Measurements from ENCODE around the gene ATXN7L1.
"Not testable (repeated sequence)": the region's sequence is repeated elsewhere in the genome, so short reads cannot be mapped to it uniquely, and the experiment has no call there.

Gene ATXN7L1

DNA sequence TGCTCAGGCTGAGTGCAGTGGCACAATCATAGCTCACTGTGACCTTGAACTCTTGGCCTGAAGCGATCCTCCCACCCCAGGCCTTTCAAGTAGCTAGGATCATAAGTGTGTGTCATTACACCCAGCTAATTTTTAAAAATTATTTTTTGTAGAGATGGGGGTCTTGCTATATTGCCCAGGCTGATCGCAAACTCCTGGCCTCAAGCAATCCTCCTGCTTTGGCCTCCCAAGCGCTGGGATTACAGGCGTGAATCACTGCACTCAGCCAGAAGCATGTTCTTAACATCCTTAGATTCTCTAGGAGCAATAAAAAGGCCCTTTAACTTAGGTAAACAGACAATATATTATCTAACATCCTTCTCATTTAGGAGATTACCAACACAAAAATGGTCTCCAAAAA is 256.8 kb downstream of the ATXN7L1 start:
- no peak for DNase-seq (ENCODE audit: low read depth, low spot score)

DNA sequence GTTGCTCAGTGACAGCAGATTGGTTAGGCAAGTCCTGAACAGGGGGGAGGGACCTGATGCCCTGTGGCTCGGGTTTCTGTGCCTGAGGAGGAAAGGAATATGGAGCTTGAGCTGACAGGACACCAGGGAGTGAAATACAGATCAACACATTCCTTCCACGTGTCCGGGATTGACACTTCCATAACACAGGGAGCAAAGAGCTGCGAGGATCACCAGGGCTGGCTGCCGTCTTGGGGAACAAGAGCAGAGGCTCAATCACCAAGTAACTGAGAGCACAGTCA is 258.4 kb downstream of the ATXN7L1 start:
- DNase-seq (ENCODE audit: low read depth, low spot score) = no peak

GRCh38 chr7:105617280-105618015 is 259.0 kb downstream of the ATXN7L1 start:
- no peak for DNase-seq (ENCODE audit: low read depth, low spot score)

- no peak for DNase-seq (ENCODE audit: low read depth, low spot score)
Observed at GRCh38 chr7:105614341-105614840, 262.0 kb downstream of the ATXN7L1 start.

- no peak for DNase-seq (ENCODE audit: low read depth, low spot score)
Observed at GRCh38 chr7:105613611-105614330, 262.6 kb downstream of the ATXN7L1 start.

- DNase-seq (ENCODE audit: low read depth, low spot score) = no peak
Observed at GRCh38 chr7:105612806-105613205, 263.6 kb downstream of the ATXN7L1 start.

DNA sequence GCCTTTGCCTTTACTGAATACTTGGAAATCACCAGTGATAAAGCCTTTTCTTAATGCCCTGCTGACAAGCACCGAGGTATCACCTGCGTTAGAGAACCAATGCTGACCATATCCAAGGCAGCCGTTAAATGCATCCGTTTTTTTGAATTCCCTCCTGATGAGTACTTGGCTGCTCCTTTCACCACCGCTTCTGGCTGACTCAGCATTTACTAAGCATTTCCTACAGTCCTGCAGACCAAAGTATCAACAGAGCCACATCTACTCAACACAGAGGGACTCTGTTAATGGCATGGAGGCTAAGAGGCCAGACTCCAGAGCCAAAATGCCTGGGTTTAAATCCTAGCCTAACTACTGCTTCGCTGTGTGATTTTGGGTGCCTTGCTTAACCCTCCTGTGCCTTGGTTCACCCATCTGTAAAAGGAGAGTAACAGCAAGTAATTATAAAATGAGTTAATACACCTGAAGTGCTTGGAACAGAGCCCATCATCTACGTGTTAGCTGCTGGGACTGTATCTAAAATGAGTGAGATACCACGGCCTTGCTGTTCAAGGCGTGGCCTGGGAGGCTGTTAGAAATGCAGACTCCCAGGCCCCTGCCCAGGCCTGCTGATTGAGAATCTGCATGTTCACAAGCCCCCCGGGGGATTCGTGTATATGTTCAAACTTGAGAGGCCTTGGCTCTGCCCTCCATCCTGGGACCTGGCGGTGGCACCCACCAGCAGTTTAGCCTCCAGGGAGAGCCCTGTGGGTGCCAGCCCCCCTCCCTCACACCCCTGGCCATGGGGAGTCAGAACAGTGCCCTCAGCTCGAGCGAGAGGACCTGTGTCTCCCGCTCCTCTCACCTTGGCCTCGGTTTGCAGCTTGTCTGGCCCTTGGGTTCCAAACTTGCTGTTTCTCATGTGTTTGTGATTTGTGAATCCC is 264.3 kb downstream of the ATXN7L1 start:
- DNase-seq (ENCODE audit: low read depth, low spot score) = peak; percentile 55

- no peak for DNase-seq (ENCODE audit: low read depth, low spot score)
Observed at GRCh38 chr7:105610165-105610930, 266.1 kb downstream of the ATXN7L1 start.

DNA sequence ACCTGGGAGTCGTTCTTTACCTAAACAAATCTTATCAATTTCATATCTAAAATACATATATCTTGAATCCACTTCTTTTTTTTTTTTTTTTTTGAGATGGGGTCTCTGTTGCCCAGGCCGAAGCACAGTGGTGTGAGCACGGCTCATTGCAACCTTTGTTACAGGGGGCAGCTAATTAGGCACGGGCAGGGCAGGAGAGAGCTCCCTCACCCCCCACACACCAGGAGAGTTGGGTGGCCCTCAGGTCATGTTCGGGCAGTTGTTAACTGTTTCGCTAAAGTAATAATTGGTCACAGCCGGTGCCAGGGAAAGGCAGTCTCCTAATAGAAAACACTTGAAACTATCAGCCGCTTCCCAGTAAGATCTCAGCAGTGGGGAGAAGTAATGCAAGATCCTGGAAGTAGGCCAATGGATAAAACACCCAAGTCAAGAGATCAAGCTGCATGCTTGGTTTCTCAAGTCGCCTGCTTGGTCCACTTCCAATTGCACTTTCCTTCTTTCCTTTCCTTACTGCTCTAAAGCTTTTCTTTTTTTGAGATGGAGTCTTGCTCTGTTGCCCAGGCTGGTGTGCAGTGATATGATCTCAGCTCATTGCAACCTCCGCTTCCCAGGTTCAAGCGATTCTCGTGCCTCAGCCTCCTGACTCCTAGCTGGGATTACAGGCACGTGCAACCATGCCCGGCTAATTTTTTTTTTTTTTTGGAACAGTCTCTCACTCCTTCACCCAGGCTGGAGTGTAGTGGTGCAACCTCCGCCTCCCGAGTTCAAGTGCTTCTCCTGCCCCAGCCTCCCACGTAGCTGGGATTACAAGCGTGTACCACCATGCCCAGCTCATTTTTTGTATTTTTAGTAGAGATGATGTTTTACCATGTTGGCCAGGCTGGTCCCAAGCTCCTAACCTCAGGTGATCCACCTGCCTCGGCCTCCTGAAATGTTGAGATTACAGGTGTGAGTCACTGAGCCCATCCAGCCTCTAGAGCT is 273.8 kb downstream of the ATXN7L1 start:
- peak; percentile 15 for DNase-seq (ENCODE audit: low read depth, low spot score)

DNA sequence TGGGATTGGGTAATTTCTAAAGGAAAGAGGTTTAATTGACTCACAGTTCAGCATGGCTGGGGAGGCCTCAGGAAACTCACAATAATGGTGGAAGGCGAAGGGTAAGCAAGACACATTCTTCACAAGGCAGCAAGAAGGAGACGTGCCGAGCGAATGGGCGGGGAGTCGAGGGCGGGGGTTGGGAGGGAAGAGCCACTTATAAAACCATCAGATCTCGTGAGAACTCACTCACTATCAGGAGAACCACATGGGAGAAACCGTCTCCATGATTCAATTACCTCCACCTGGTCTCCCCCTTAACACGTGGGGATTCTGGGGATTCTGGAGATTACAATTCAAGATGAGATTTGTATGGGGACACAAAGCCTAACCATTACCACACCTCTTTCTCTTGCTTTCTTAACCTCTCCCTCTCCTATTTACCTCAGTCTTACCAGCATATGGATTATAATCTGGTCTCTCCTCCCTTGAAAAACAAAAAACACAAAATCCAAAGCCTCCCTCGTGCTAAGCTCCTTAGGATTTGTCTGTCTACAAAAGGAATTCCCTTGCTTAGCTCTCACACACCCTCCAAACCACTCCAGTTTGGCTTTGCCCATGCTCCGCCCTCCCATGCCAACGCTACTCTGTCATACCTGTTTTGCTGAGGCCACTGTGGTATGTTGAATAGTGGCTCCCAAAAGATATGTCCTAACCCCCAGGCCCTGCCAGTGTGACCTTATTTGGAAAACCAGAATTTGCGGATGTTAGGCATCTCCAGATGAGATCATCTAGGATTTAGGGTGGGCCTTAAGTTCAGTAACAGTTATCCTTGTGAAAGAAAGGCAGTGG is 275.5 kb downstream of the ATXN7L1 start:
- DNase-seq (ENCODE audit: low read depth, low spot score) = peak; percentile 34

GRCh38 chr7:105599551-105599950 is 276.8 kb downstream of the ATXN7L1 start:
- no peak for DNase-seq (ENCODE audit: low read depth, low spot score)

DNA sequence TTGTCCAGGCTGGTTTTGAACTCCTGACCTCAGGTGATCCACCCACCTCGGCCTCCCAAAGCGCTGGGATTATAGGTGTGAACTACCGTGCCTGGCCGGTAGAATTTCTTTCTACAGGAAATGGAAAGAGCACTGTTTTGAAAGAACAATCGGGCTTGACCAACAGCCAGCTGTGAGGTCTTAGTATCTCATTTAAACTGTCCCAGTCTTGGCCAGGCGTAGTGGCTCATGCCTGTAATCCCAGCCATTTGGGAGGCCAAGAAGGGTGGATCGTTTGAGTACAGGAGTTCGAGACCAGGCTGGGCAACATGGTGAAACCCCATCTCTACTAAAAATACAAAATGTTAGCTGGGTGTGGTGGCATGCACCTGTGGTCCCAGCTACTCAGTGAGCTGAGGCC is 277.3 kb downstream of the ATXN7L1 start:
- not testable (repeated sequence) for DNase-seq (ENCODE audit: low read depth, low spot score)

GRCh38 chr7:105596866-105597265 is 279.5 kb downstream of the ATXN7L1 start:
- DNase-seq (ENCODE audit: low read depth, low spot score) = no peak

DNA sequence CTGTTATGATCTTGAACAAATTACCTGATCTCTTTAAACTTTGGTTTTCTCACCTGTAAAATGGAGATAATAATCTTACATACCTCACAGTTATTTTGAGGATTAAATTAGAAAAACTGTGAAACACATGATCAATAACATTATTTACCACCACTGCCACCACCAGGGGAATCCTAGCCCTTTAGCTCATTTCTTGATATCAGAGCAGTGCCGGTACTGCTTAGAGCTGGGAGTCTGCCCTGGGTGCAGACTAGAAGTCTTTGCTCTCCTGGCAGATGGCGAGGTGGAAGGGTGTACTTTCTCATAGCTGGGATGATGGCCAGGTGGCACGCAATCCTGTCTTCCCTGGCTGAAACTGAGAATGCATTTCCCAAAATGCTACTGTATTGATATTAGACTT is 282.4 kb downstream of the ATXN7L1 start:
- DNase-seq (ENCODE audit: low read depth, low spot score) = no peak

GRCh38 chr7:105591522-105591921 is 284.9 kb downstream of the ATXN7L1 start:
- no peak for DNase-seq (ENCODE audit: low read depth, low spot score)

- no peak for DNase-seq (ENCODE audit: low read depth, low spot score)
Observed at GRCh38 chr7:105590793-105591192, 285.6 kb downstream of the ATXN7L1 start.

DNA sequence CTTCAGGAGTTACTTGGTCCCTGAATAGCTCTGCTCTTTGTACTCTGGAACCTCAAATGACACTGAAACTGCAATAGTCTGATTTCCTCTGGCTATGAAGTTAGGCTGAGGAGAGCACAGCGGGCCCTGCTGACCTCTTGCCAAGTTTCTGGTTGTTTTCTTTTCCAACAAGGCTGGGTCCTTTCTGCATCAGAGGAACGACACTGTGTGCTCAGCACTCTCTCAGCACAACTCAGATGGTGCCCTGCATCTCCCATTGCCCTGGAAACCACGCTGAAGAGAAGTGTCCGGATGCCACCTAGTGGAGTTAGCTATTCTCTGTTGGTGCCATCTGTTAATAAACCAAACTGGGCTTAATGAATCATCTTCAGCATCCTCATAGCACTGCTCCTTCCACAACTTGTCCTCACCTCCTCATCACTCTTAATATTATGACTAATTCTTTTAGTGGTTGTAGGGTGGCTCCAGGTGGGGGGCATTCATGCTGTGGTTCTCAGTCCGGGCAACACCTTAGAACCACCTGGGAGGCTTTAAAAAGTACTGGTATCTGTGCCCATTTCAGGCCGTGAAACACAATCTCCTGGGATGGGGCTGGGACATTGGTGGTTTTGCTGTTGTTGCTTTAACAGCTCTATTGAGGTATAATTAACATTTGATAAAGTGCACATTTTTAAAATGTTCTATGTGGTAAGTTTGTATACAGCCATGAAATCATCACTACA is 286.9 kb downstream of the ATXN7L1 start:
- DNase-seq (ENCODE audit: low read depth, low spot score) = peak; percentile 87

GRCh38 chr7:105587909-105588635 is 288.3 kb downstream of the ATXN7L1 start:
- peak; percentile 12 for DNase-seq (ENCODE audit: low read depth, low spot score)
